ENCODE data around the gene LKAAEAR1. TPM values are rescaled to one million over a fixed set of nuclear protein-coding genes. Genes with fewer than 3 reads are reported as not detected.

The LKAAEAR1 gene
- total and polyA plus RNA-seq, 2 of the 13 experiments (the other 11 are each of a cell fraction or from before 2014, with no cell fraction given): not detected

DNA sequence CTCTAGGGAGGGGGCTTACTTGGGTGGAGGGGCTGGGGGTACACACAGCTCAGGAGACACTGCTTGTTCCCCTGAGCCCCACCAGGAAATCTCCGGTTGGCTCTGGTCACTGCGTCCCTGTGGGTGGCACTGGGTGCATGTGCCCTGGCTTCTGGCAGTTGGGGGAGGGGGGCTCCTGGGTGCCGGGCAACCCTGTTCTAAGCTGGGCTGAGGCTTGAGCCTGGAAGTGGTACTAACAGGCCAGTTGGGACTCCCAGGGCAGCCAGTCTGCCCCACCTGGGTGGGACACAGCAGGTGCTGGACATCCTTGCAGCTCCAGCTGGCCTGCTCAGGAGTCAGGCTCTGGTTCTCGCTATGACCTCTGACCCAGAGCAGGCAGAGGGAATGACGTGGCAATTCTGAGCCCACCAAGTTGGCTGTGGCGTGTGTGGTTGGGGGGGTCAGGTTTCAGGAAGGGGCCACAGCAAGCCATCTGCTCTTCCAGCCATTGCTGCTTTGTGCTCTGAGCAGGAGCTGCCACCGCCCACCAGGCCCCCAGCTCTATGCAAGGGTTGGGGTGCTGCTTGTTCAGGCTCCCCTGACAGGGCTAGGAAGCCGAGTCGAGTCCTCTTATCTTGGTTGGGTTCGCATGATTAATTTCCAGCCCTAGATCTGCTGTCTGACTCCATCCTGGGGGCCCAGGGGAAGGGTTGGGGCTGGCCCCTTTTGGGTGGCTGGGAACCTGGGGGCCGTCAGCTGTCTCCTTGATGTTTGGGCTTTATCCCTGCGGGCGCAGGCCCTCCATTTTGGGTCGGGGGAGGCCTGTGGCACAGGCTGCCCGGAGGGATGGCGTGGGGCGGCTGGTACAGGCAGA, 47.6 kb downstream of the LKAAEAR1 start (continued):
- TF ChIP-seq, protein P1, sequence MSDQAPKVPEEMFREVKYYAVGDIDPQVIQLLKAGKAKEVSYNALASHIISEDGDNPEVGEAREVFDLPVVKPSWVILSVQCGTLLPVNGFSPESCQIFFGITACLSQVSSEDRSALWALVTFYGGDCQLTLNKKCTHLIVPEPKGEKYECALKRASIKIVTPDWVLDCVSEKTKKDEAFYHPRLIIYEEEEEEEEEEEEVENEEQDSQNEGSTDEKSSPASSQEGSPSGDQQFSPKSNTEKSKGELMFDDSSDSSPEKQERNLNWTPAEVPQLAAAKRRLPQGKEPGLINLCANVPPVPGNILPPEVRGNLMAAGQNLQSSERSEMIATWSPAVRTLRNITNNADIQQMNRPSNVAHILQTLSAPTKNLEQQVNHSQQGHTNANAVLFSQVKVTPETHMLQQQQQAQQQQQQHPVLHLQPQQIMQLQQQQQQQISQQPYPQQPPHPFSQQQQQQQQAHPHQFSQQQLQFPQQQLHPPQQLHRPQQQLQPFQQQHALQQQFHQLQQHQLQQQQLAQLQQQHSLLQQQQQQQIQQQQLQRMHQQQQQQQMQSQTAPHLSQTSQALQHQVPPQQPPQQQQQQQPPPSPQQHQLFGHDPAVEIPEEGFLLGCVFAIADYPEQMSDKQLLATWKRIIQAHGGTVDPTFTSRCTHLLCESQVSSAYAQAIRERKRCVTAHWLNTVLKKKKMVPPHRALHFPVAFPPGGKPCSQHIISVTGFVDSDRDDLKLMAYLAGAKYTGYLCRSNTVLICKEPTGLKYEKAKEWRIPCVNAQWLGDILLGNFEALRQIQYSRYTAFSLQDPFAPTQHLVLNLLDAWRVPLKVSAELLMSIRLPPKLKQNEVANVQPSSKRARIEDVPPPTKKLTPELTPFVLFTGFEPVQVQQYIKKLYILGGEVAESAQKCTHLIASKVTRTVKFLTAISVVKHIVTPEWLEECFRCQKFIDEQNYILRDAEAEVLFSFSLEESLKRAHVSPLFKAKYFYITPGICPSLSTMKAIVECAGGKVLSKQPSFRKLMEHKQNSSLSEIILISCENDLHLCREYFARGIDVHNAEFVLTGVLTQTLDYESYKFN (CRISPR knock-in tag; conservative IDR thresholded peaks at IDR 0.05): no peak
- TF ChIP-seq ZNF549 (CRISPR knock-in tag; IDR thresholded peaks at IDR 0.05) (no peak), PHF21A (CRISPR knock-in tag; IDR thresholded peaks at IDR 0.05) (peak; percentile 13; the same call in 1 of the 2 replicates), MEIS1 (CRISPR knock-in tag; IDR thresholded peaks at IDR 0.05; ENCODE audit: borderline replicate concordance) (no peak; the same call in 1 of the 2 replicates), KLF15 (CRISPR knock-in tag; IDR thresholded peaks at IDR 0.05; ENCODE audit: borderline replicate concordance) (no peak; the same call in 1 of the 2 replicates), ARHGAP35 (CRISPR knock-in tag; IDR thresholded peaks at IDR 0.05; ENCODE audit: borderline replicate concordance) (no peak), MXD4 (CRISPR knock-in tag; IDR thresholded peaks at IDR 0.05) (no peak), NFE2L2 (IDR thresholded peaks at IDR 0.05; ENCODE audit: low read length) (peak; percentile 96), LRRFIP1 (CRISPR knock-in tag; conservative IDR thresholded peaks at IDR 0.05) (no peak), ISX (CRISPR knock-in tag; conservative IDR thresholded peaks at IDR 0.05) (no peak), ZNF782 (CRISPR knock-in tag; IDR thresholded peaks at IDR 0.05; ENCODE audit: borderline replicate concordance) (no peak), GLMP (CRISPR knock-in tag; IDR thresholded peaks at IDR 0.05; ENCODE audit: borderline replicate concordance) (no peak), DRAP1 (CRISPR knock-in tag; IDR thresholded peaks at IDR 0.05) (0 out of 2 replicates have a peak, but pooled peaks have one; percentile 36), SP1 (IDR thresholded peaks at IDR 0.05) (no peak), SP1 (CRISPR knock-in tag; IDR thresholded peaks at IDR 0.05) (peak; percentile 38; the same call in 1 of the 2 replicates), ZNF891 (CRISPR knock-in tag; IDR thresholded peaks at IDR 0.05) (peak; percentile 76), ZNF747 (CRISPR knock-in tag; IDR thresholded peaks at IDR 0.05; ENCODE audit: borderline replicate concordance) (peak; percentile 89), MIXL1 (CRISPR knock-in tag; IDR thresholded peaks at IDR 0.05) (no peak), MXD1 (CRISPR knock-in tag; IDR thresholded peaks at IDR 0.05) (peak; percentile 79), SRY (CRISPR knock-in tag; IDR thresholded peaks at IDR 0.05) (peak; percentile 37; the same call in 1 of the 2 replicates), TBX3 (IDR thresholded peaks at IDR 0.05; ENCODE audit: borderline replicate concordance) (no peak), ZNF431 (CRISPR knock-in tag; IDR thresholded peaks at IDR 0.05; ENCODE audit: borderline replicate concordance, low read depth) (no peak)

All from HepG2 (cell line).